Osteoblast (primary cell): Measurements from ENCODE around the gene KIF26B. TPM values are rescaled to one million over a fixed set of nuclear protein-coding genes. Genes with fewer than 3 reads are reported as not detected.

Experiments used
- DNase-seq: peaks from one replicate; pipeline ENCODE4 v3.0.0; 2011; ENCODE audit warnings: low spot score, mixed read lengths; ENCODE audit not compliant: insufficient read length; ENCODE audit errors: missing footprints
- H2AFZ ChIP-seq: 2 replicates; pipeline ENCODE4 v1.6.0; 2011; ENCODE audit warnings: mild to moderate bottlenecking, low read length
- H3K27ac ChIP-seq: 2 replicates; pipeline ENCODE4 v1.5.1; 2011; ENCODE audit warnings: mild to moderate bottlenecking, low read depth, low read length, moderate library complexity
- H3K27me3 ChIP-seq: 2 replicates; pipeline ENCODE4 v1.6.0; 2012; ENCODE audit warnings: mild to moderate bottlenecking, control low read depth, inconsistent platforms, low read length, moderate library complexity; ENCODE audit not compliant: insufficient read depth
- H3K36me3 ChIP-seq: 2 replicates; pipeline ENCODE4 v1.5.1; 2011; ENCODE audit warnings: mild to moderate bottlenecking, low read length, control low read depth, moderate library complexity; ENCODE audit not compliant: insufficient read depth
- H3K4me1 ChIP-seq: 2 replicates; pipeline ENCODE4 v1.5.1; 2011; ENCODE audit warnings: mild to moderate bottlenecking, low read length, control low read depth, moderate library complexity; ENCODE audit not compliant: insufficient read depth
- H3K4me2 ChIP-seq: 2 replicates; pipeline ENCODE4 v1.6.0; 2011; ENCODE audit warnings: mild to moderate bottlenecking, low read length; ENCODE audit not compliant: insufficient read depth
- H3K4me3 ChIP-seq: fragments of 200-600 bp; sonication (generic); 3 replicates; pipeline ENCODE4 v1.5.1; 2012; ENCODE audit warnings: mild to moderate bottlenecking, low read length, inconsistent platforms; ENCODE audit not compliant: insufficient read depth
- H3K79me2 ChIP-seq: 2 replicates; pipeline ENCODE4 v1.6.0; 2012; ENCODE audit warnings: mild to moderate bottlenecking, low read length, control low read depth, inconsistent platforms; ENCODE audit not compliant: insufficient read depth
- H3K9me3 ChIP-seq: 2 replicates; pipeline ENCODE4 v1.5.1; 2011; ENCODE audit warnings: low read depth, low read length, control low read depth
- H4K20me1 ChIP-seq: 2 replicates; pipeline ENCODE4 v1.6.0; 2012; ENCODE audit warnings: mild to moderate bottlenecking, low read length, control low read depth; ENCODE audit not compliant: insufficient read depth
- CTCF ChIP-seq: IDR thresholded peaks from 2 replicates; pipeline ENCODE4 v1.5.1; 2011; ENCODE audit warnings: mild to moderate bottlenecking, low read depth, low read length, moderate library complexity; ENCODE audit errors: extremely low read depth
- total RNA-seq: library from RNA; depleted of rRNA; stranded (reverse); fragments of >200 nt; gene quantifications from 2 replicates; pipeline ENCODE4 v1.2.3, GENCODE V29; 2012

KIF26B gene
- total RNA-seq, 1 donor: 22.1 TPM

GRCh38 chr1:245458761-245459174 is 304.0 kb downstream of the KIF26B start:
- Histone ChIP-seq H3K9me3 (no peaks in the 10 kb centered on the region), H3K79me2 (no peaks in the 10 kb centered on the region), H2AFZ (no peak overlapping the region), H3K4me2 (no peak overlapping the region), H3K4me1 (no peaks in the 10 kb centered on the region), H4K20me1 (no peaks in the 10 kb centered on the region), H3K4me3 (no peak overlapping the region), H3K36me3 (no peaks in the 10 kb centered on the region), H3K27ac (no peak overlapping the region), H3K27me3 (no peaks in the 10 kb centered on the region)
- DNase-seq: peak; percentile 75
- no peak for TF ChIP-seq CTCF

GRCh38 chr1:245459621-245460020 is 304.8 kb downstream of the KIF26B start:
- no peaks in the 10 kb centered on the region for H3K4me1 ChIP-seq
- H3K36me3 ChIP-seq: no peaks in the 10 kb centered on the region
- no peak for TF ChIP-seq CTCF
- H4K20me1 ChIP-seq: no peaks in the 10 kb centered on the region
- no peaks in the 10 kb centered on the region for H3K27me3 ChIP-seq
- no peak overlapping the region for H2AFZ ChIP-seq
- H3K27ac ChIP-seq: no peak overlapping the region
- no peak overlapping the region for H3K4me3 ChIP-seq
- H3K9me3 ChIP-seq: no peaks in the 10 kb centered on the region
- DNase-seq: no peak
- H3K79me2 ChIP-seq: no peaks in the 10 kb centered on the region
- H3K4me2 ChIP-seq: no peak overlapping the region

- no peak overlapping the region for H2AFZ ChIP-seq
- H3K27ac ChIP-seq: no peak overlapping the region
- H3K36me3 ChIP-seq: no peaks in the 10 kb centered on the region
- DNase-seq: no peak
- no peaks in the 10 kb centered on the region for H3K79me2 ChIP-seq
- TF ChIP-seq CTCF: no peak
- H3K4me3 ChIP-seq: no peak overlapping the region
- no peak overlapping the region for H3K4me2 ChIP-seq
- H4K20me1 ChIP-seq: no peaks in the 10 kb centered on the region
- no peaks in the 10 kb centered on the region for H3K27me3 ChIP-seq
- no peaks in the 10 kb centered on the region for H3K4me1 ChIP-seq
- no peaks in the 10 kb centered on the region for H3K9me3 ChIP-seq
Measured at GRCh38 chr1:245461681-245462080, 306.9 kb downstream of the KIF26B start.

- H3K4me1 ChIP-seq: no peaks in the 10 kb centered on the region
- H3K36me3 ChIP-seq: no peaks in the 10 kb centered on the region
- H3K4me2 ChIP-seq: no peak overlapping the region
- no peaks in the 10 kb centered on the region for H3K27me3 ChIP-seq
- DNase-seq: no peak
- no peak overlapping the region for H3K4me3 ChIP-seq
- no peaks in the 10 kb centered on the region for H3K9me3 ChIP-seq
- H3K27ac ChIP-seq: no peak overlapping the region
- no peak for TF ChIP-seq CTCF
- H2AFZ ChIP-seq: no peak overlapping the region
- no peaks in the 10 kb centered on the region for H3K79me2 ChIP-seq
- no peaks in the 10 kb centered on the region for H4K20me1 ChIP-seq
Measured at GRCh38 chr1:245462161-245462560, 307.4 kb downstream of the KIF26B start.
